Dendritic cell treated with granulocyte-macrophage colony-stimulating factor and Interleukin-4, amounts not matched to agents 40 ng/mL and 50 ng/mL, for 4 days (primary cell): Measurements from ENCODE around the gene MUC15.
"Not testable (repeated sequence)": the region's sequence is repeated elsewhere in the genome, so short reads cannot be mapped to it uniquely, and the experiment has no call there.

Experiments
- H3K27ac Mint-ChIP-seq: one replicate; pipeline ENCODE4 v1.8.0; 2022; ENCODE audit warnings: mild to moderate bottlenecking, mixed read lengths
- H3K27me3 Mint-ChIP-seq: one replicate; pipeline ENCODE4 v1.8.0; 2022; ENCODE audit warnings: mild to moderate bottlenecking, mixed read lengths
- H3K36me3 Mint-ChIP-seq: one replicate; pipeline ENCODE4 v1.8.0; 2022; ENCODE audit warnings: low read depth, mixed read lengths
- H3K4me1 Mint-ChIP-seq: one replicate; pipeline ENCODE4 v1.8.0; 2022; ENCODE audit warnings: low read depth, mixed read lengths
- H3K4me3 Mint-ChIP-seq: one replicate; pipeline ENCODE4 v1.8.0; 2022; ENCODE audit warnings: mild to moderate bottlenecking, moderate library complexity, mixed read lengths
- H3K9me3 Mint-ChIP-seq: one replicate; pipeline ENCODE4 v1.8.0; 2022; ENCODE audit warnings: mixed read lengths
- intact Hi-C: fragments of 100-400 bp; cut with micrococcal nuclease; formaldehyde crosslinking; loops from one replicate; pipeline ENCODE4 v1.15.0; 2022

MUC15 gene

DNA sequence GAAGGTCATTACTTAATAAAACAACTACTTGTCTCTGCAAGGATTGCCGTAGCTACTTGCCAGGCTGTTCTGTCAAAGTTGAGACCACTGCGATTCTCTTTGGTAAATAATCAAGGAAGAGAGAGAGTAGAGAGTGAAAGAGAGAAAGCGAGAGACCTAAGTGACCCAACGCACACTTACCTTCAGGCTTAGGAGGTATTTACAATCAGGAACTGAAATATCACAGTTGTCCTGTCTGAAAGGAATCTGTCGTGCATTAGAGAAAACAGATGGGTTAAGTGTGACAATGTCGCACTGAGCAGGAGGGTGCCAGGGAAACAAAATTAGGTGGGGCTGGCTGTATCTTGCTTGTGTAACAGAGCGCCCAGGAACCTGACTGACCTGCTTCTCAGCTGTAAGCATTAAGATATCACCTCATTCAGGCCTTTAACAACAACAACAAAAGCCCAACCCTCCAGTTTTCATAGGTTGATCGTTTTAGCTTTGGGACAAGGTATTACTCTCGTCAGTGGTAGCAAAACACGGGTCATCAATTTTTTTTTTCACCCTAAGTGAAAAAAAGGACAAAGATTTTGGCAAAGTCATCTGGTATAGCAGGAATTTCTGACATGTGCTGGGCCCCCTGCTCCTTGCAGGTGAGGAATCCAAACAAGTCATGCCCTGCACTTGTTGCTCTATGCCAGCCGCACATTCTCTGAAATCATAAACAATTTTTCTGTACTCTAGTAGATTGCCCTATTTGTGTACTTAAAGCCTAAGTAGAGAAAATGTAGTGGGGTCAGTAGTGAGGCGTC is at the start of gene MUC15:
Gene MUC15 (minus strand): TSS at position 403 of the 794 bp plus-strand sequence. CDS start 5,169 bp downstream, outside the sequence.
- H3K4me3 Mint-ChIP-seq: no peak within 1 kb of the TSS
- H3K27ac Mint-ChIP-seq: no peak within 1 kb of the TSS
- no peaks in the 10 kb centered on the region for H3K9me3 Mint-ChIP-seq
- intact Hi-C loops: no loop called here
- no peaks in the 10 kb centered on the region for H3K4me1 Mint-ChIP-seq
- H3K36me3 Mint-ChIP-seq: no peaks in the 10 kb centered on the region
- no peaks in the 10 kb centered on the region for H3K27me3 Mint-ChIP-seq

DNA sequence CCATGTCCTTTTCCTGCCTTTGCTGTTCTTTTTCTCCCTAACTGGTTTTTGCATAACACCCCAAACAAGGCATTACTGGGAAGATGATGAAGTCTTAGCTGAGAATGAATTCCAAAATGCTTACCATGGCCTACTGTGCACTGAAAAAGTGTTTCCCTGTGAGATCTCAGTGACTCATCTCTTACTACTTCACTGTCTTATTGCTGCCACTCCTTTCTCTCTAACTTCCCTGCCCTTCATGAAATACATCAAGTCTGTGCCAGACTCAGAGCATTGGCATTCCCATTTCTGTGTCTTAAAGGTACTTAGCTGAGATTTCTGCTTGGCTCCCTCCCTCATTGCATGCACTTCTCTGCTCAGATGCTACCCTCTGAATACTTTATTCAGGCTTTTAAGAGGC is 49.1 kb upstream of the MUC15 start:
- Mint-ChIP-seq H3K9me3 (no peaks in the 10 kb centered on the region), H3K4me1 (no peaks in the 10 kb centered on the region), H3K4me3 (no peak overlapping the region), H3K27me3 (no peaks in the 10 kb centered on the region), H3K27ac (no peak overlapping the region), H3K36me3 (no peaks in the 10 kb centered on the region)
- intact Hi-C loops: no loop called here

DNA sequence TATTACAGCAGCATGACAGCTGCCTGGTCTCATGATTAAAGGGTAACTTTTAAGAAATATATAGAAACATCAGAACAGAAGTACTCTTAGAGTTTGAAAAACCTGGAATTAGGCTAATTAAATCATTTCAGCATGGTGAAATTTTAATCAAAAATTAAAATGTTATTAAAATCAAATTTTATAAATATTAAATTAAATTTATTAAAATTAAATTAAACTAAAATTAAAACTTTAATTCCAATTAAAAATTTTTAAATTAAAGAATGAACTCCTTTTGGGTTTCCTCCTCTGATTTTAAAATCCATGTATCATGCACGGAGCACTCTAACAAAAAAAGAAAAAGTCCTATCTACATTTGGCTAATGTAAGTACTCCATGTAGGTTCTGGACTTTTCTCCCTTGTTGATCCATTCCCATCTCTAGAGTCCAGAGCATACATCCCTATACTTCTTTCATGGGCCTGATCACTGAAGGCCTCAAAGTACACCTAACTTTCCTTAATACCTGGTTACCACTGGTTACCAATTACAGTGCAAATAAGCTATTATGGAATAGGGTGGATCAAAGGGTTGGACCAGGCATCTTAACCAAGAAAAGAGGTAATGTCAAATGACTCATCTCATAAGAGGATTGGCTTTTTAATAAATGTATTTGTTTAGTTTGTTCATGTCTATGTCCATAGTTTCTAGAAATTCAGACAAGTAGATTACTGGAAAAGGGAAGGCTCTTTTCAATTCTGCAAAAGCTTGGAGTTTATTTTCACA is 48.4 kb upstream of the MUC15 start:
- intact Hi-C loops: no loop called here
- H3K4me3 Mint-ChIP-seq: no peak overlapping the region
- H3K4me1 Mint-ChIP-seq: no peaks in the 10 kb centered on the region
- H3K27me3 Mint-ChIP-seq: no peaks in the 10 kb centered on the region
- H3K27ac Mint-ChIP-seq: no peak overlapping the region
- H3K36me3 Mint-ChIP-seq: no peaks in the 10 kb centered on the region
- no peaks in the 10 kb centered on the region for H3K9me3 Mint-ChIP-seq

- Mint-ChIP-seq H3K27me3 (no peaks in the 10 kb centered on the region), H3K4me3 (no peak overlapping the region), H3K9me3 (peaks cover 7% of the 10 kb centered on the region), H3K27ac (no peak overlapping the region), H3K4me1 (no peaks in the 10 kb centered on the region), H3K36me3 (no peaks in the 10 kb centered on the region)
- intact Hi-C loops: no loop called here
Measured at GRCh38 chr11:26618441-26618840, 46.4 kb upstream of the MUC15 start.

GRCh38 chr11:26613759-26614158 is 41.7 kb upstream of the MUC15 start:
- no peaks in the 10 kb centered on the region for H3K4me1 Mint-ChIP-seq
- intact Hi-C loops: no loop called here
- H3K27ac Mint-ChIP-seq: no peak overlapping the region
- peaks cover 20% of the 10 kb centered on the region for H3K9me3 Mint-ChIP-seq
- H3K4me3 Mint-ChIP-seq: no peak overlapping the region
- no peaks in the 10 kb centered on the region for H3K27me3 Mint-ChIP-seq
- no peaks in the 10 kb centered on the region for H3K36me3 Mint-ChIP-seq

DNA sequence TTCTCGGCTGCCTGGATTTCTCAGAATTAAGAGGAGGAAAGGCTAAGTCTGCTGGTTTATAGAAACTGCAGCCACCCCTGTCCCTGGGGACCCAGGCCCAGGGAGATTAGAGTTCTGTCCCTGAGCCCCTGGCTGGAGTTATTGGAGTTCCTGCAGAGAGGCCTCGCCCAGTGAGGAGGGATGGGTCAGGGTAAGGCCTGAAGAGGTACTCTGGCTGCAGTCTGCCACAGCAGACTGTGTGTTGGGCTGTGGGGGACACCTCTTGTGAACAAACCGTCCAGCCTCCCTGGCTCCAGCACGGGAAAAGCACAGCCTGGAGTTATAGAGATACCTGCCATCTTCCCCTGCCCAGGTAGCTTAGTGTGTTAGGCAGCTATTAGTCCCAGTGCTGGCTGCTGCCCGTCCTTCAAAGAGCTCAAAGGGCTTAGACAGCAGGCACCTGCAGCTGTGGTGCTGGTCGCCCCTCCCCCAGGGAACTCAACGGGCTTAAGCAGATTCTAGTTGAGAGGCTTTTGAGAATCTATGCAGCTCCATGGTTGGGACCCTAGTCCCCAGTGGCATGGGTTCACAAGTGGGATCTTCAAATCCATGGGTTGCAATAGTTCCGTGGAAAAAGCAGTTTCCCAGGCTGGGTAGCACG is 36.6 kb upstream of the MUC15 start:
- Mint-ChIP-seq H3K4me1 (no peaks in the 10 kb centered on the region), H3K36me3 (no peaks in the 10 kb centered on the region), H3K4me3 (no peak overlapping the region), H3K9me3 (peaks cover 23% of the 10 kb centered on the region), H3K27ac (no peak overlapping the region), H3K27me3 (no peaks in the 10 kb centered on the region)
- intact Hi-C loops: no loop called here

DNA sequence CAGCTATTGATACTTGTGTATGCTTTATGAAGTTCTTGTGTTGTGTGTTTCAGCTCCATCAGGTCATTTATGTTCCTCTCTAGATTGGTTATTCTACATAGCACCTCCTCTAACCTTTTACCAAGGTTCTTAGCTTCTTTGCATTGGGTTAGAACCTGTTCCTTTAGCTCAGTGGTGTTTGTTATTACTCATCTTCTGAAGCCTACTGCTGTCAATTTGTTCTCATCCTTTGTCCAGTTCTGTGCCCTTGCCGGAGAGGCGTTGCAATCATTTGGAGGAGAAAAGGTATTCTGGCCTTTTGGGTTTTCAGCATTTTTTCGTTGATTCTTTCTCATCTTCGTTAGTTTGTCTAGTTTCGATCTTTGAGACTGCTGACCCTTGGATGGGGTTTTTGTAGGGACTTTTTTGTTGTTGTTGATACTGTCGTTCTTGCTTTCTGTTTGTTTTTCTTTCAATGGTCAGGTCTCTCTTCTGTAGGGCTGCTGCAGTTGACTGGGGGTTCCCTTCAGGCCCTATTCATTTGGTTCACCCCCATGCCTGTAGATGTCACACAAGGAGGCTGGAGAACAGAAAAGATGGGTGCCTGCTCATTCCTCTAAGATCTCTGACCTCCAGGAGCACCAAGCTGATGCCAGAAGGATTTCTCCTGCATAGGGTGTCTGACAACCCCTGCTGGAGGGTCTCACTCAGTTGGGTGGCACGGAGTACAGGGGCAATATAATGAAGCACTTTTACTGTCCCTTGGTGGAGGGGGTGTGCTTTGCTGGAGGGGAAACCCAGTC is 35.9 kb upstream of the MUC15 start:
- no peaks in the 10 kb centered on the region for H3K36me3 Mint-ChIP-seq
- intact Hi-C loops: no loop called here
- H3K27ac Mint-ChIP-seq: no peak overlapping the region
- H3K27me3 Mint-ChIP-seq: no peaks in the 10 kb centered on the region
- no peaks in the 10 kb centered on the region for H3K4me1 Mint-ChIP-seq
- H3K9me3 Mint-ChIP-seq: peaks cover 17% of the 10 kb centered on the region
- H3K4me3 Mint-ChIP-seq: no peak overlapping the region

GRCh38 chr11:26599876-26600434 is 27.9 kb upstream of the MUC15 start:
- no peaks in the 10 kb centered on the region for H3K4me1 Mint-ChIP-seq
- H3K27me3 Mint-ChIP-seq: no peaks in the 10 kb centered on the region
- H3K27ac Mint-ChIP-seq: no peak overlapping the region
- intact Hi-C loops: no loop called here
- peaks cover 9% of the 10 kb centered on the region for H3K9me3 Mint-ChIP-seq
- H3K36me3 Mint-ChIP-seq: no peaks in the 10 kb centered on the region
- H3K4me3 Mint-ChIP-seq: no peak overlapping the region

DNA sequence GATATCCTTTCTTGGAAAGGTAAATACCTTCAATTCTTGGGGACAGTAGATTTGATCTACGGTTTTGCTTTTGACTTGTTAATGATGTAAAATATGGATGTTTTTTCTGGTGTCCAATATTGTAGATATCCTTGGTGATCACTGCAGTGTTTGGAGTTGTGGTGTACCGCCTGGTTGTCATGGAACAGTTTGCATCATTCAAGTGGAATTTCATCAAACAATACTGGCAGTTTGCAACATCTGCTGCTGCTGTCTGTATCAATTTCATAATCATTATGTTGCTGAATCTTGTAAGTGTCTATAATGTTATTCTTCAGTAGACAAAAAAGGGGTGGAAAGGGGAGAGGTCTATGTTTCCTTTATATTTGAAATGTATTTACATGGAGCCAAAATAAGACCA is 27.4 kb upstream of the MUC15 start:
- Mint-ChIP-seq H3K27ac (no peak overlapping the region), H3K4me1 (no peaks in the 10 kb centered on the region), H3K4me3 (no peak overlapping the region), H3K27me3 (no peaks in the 10 kb centered on the region), H3K36me3 (no peaks in the 10 kb centered on the region), H3K9me3 (peaks cover 9% of the 10 kb centered on the region)
- intact Hi-C loops: no loop called here

GRCh38 chr11:26597899-26598298 is 25.8 kb upstream of the MUC15 start:
- no peak overlapping the region for H3K4me3 Mint-ChIP-seq

DNA sequence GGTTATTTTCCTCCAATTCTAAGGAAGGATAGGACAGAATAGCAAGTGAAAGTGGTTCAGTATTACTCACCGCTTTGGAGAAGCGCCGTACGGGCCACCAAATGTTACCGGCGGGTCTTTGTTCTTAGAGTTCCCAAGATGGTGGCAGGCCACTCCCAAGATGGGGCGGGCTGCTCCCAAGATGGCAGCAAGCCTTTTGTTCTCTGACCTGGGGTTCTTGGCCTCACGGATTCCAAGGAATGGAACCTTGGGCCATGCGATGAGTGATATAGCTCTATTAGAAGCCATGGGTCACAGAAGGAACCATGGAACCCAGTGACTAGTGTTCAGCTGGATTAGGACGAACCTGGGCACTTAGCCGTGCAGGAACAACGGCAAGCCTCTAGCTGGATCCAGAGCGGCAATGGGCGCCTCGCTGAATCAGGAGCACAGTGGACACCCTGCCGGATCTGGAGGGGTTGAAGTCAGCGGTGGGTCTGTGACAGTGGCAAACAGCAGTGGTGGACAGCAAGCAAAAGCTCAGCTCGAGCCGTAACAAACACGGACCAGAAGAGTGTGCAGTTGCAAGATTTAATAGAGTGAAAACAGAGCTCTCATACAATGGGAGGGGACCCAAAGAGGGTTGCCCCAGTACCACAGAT is 25.1 kb upstream of the MUC15 start:
- H3K27me3 Mint-ChIP-seq, H3K36me3 Mint-ChIP-seq, intact Hi-C loops, H3K4me1 Mint-ChIP-seq, H3K9me3 Mint-ChIP-seq, H3K27ac Mint-ChIP-seq, H3K4me3 Mint-ChIP-seq: not testable (repeated sequence)

More at GRCh38 chr11:26597899-26598298, 25.8 kb upstream of the MUC15 start:
- Mint-ChIP-seq H3K9me3 (peaks cover 9% of the 10 kb centered on the region), H3K27me3 (no peaks in the 10 kb centered on the region), H3K36me3 (no peaks in the 10 kb centered on the region), H3K4me1 (no peaks in the 10 kb centered on the region), H3K27ac (no peak overlapping the region)
- intact Hi-C loops: no loop called here

DNA sequence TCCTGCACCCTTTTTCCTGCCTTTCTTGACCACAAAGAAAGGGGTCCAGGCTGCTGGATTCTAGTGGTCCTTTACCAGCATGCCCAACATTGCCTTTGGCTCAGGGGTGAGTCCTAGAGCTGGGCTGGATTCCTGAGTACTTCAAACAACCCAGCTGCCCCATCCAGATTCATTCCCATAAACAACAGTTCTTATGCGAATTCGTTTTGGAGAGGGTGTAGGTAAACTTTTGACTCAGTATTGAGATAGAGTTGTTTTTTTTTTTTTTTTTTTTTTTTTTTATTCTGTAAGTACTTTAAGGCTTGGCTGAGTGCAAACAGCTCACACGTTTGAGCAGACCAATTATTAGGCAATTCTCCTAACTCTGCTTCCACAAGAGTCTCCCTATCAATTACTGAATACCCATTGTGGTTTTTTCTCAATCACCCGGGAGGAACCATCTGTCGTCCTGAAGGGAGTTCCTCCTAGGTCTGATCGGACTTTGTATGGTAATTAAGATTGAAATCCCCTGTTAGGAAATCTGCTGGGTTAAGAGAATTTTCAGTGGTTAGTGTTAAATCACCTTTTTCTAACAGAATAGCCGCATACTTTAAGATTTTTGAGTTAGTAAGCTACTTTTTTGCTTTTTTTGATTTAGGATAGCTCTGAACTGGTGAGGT is 23.3 kb upstream of the MUC15 start:
- H3K36me3 Mint-ChIP-seq, intact Hi-C loops, H3K27ac Mint-ChIP-seq, H3K4me1 Mint-ChIP-seq, H3K27me3 Mint-ChIP-seq, H3K4me3 Mint-ChIP-seq: not testable (repeated sequence)
- peaks cover 16% of the 10 kb centered on the region for H3K9me3 Mint-ChIP-seq

GRCh38 chr11:26593691-26594090 is 21.6 kb upstream of the MUC15 start:
- no peaks in the 10 kb centered on the region for H3K4me1 Mint-ChIP-seq
- H3K9me3 Mint-ChIP-seq: peaks cover 28% of the 10 kb centered on the region
- no peak overlapping the region for H3K27ac Mint-ChIP-seq
- H3K36me3 Mint-ChIP-seq: no peaks in the 10 kb centered on the region
- no peak overlapping the region for H3K4me3 Mint-ChIP-seq
- no peaks in the 10 kb centered on the region for H3K27me3 Mint-ChIP-seq
- intact Hi-C loops: no loop called here
